Erythroblast (primary cell): ENCODE measurements around the gene P2RY8.

Experiments used
- GATA1 ChIP-seq: IDR thresholded peaks from 2 replicates; pipeline ENCODE4 v1.6.1; 2011; ENCODE audit warnings: low read depth, mild to moderate bottlenecking, control low read depth, low read length, moderate library complexity
- POLR2A ChIP-seq: IDR thresholded peaks from 2 replicates; pipeline ENCODE4 v1.6.1; 2011; ENCODE audit warnings: mild to moderate bottlenecking, low read length

DNA sequence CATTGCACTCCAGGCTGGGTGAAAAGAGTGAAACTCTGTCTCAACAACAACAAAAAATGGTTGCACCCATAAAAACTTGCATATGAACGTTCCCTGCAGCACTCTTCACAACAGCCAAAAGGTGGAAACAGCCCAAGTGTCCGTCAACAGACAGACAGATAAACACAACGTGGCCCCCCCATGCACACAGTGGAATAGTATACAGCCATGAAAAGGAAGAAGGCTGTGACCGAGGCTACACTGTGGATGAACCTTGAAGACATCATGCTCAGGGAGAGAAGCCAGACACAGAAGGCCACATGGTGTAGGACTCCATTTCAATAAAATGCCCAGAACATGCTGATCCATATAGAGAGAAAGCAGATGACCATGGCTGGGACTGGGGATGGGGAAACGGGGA lies 50.8 kb downstream of the P2RY8 start:
- TF ChIP-seq POLR2A, result no peak
- TF ChIP-seq GATA1, result no peak
